GM19395 (cell line): ENCODE measurements around the gene SLC6A1.

Experiments
- ATAC-seq: cut with Tn5 transposase; IDR thresholded peaks from one replicate; pipeline ENCODE4 v1.9.1; 2021; ENCODE audit warnings: mild to moderate bottlenecking, moderate library complexity; ENCODE audit not compliant: unreplicated experiment

The SLC6A1 gene

GRCh38 chr3:11088831-11089230, 96.3 kb downstream of the SLC6A1 start:
- ATAC-seq = no peak
